ENCODE data around the gene ENTHD1.
A peak's percentile ranks its signal among the peaks of the same experiment; 100 is the strongest.
"Not testable (repeated sequence)": the region's sequence is repeated elsewhere in the genome, so short reads cannot be mapped to it uniquely, and the experiment has no call there.

ENTHD1 gene

GRCh38 chr22:39776295-39777009 is 117.1 kb downstream of the ENTHD1 start:
- no peak for DNase-seq

- peak; percentile 34 for DNase-seq
Measured at GRCh38 chr22:39773976-39774539, 119.5 kb downstream of the ENTHD1 start.

- no peak for DNase-seq
Measured at GRCh38 chr22:39773503-39773902, 120.1 kb downstream of the ENTHD1 start.

- no peak for DNase-seq
Measured at GRCh38 chr22:39771486-39771885, 122.1 kb downstream of the ENTHD1 start.

DNA sequence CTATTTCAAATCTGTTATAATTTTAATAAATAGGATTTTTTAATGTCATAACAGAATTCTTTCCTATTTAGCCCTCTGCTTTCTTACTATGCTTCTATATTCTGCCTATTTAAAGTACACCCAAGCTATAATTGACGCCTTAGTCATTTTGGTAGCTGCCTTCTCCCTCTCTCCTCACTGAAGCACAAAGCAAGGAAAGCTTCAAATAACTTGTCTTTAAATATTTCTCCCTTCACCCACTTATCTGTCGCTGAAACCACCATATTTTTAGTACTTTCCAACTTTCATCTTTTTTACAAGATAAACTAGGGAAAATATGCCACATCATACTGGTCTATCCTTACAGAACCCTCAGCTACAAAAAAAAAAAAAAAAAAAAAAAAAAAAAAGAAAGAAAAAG is 127.9 kb downstream of the ENTHD1 start:
- no peak for DNase-seq

DNA sequence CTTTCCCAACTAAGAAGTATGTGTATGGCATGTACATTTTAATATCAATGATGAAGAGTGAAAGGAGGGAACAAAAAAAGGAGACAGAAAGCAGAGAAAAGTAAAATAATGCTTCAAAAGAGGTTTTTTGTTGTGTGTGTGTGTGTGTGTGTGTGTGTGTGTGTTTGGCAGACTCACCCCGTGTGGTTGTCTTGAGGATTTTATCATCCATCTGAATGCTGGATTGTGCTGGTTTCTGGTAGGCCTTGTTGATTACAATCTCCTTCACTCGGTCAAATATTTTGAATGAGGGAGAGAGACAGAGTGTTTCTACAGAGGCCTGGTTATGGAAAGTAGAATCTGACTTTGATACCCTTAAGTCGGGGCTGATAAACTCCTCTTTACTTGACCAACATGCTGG is 128.5 kb downstream of the ENTHD1 start:
- DNase-seq, result no peak

DNA sequence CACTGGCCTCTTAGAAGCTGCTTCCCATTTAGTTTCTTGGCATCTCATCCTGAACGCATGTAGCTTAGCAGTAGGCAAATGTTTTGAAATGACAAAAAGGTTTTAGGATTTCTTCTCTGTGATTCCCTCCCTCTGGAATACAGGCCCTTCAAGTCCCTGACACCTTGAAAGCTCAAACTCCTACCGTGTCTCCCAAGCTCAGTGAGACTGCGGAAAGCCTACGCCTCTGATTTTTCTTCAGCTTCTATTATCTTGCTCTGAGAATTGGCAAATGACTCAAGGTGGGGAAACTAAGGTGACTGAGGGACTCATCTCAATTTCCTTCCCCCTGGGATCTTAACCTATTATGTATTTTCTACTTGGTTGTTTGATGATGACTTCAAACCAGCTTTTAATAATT is 130.3 kb downstream of the ENTHD1 start:
- no peak for DNase-seq

DNA sequence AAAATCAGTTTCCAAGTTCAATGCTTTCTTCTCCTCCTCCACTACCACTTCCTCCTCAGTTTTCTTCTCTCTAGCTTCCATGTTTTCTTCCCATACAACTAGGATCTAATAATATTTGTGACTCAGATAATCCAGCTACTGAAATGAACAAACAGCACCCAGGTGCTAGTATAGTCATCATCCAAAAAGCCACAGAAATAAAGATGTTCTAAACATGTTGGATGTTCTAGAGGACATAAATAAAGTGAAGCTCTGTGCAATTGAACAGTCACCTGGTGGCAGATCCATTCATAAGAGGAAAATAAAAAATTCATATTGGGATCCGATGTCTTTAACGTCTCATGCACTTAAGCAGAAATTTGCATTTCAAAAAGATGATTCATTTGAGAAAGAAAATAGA is 142.8 kb downstream of the ENTHD1 start:
- DNase-seq, result no peak

GRCh38 chr22:39748877-39749276 is 144.7 kb downstream of the ENTHD1 start:
- no peak for DNase-seq

DNA sequence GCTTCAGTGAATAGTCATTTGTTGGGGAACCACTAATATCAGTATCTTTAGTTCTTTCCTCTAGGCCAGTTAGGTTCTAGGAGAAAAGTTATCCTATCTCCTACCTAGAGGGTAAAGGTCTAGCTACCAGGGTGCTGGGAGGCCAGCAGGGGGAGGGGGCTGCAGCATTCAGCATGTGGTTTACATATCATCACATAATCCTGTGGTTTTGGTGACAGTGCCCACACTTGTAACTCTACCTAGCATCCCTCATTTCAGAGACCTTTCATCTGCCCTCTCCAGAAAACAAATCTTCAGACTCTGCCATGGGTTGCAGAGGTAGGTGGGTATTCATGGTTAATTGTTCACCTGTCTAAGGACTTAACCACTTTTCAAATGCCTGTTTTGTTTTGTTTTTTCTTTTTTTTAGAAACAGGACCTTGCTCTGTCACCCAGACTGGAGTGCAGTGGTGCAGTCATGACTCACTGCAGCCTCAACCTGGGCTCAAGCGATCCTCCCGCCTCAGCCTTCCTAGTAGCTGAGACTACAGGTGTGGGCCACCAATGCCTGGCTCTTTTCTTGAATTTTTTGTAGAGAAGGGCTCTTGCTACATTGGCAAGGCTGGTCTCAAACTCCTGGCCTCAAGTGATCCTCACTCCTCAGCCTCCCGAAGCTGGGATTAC is 146.8 kb downstream of the ENTHD1 start:
- DNase-seq, result peak; percentile 6

GRCh38 chr22:39745789-39746188 is 147.8 kb downstream of the ENTHD1 start:
- DNase-seq, result no peak

GRCh38 chr22:39744353-39744752 is 149.2 kb downstream of the ENTHD1 start:
- DNase-seq, result no peak

GRCh38 chr22:39743935-39744334 is 149.6 kb downstream of the ENTHD1 start:
- DNase-seq, result no peak

- no peak for DNase-seq
Measured at GRCh38 chr22:39739338-39740027, 154.1 kb downstream of the ENTHD1 start.

DNA sequence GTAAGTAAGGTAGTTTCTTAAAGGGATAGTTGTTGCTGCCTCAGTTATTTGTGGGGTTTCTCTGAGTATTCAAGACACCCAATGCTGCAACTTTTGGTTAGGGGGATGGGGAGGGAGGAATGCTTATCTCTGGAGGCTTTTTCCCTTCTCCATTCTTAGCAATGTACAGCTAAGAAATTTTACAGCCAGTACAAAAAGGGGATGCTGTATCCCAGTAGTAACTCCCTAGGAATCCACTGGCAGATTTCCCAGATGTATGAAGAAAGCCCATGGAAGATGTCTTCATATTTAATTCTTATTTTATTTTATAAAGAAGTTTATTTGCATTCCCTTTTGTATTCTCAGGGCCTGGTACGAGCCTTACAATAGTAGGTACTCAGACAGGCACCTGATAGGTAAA is 154.8 kb downstream of the ENTHD1 start:
- DNase-seq, result no peak

DNA sequence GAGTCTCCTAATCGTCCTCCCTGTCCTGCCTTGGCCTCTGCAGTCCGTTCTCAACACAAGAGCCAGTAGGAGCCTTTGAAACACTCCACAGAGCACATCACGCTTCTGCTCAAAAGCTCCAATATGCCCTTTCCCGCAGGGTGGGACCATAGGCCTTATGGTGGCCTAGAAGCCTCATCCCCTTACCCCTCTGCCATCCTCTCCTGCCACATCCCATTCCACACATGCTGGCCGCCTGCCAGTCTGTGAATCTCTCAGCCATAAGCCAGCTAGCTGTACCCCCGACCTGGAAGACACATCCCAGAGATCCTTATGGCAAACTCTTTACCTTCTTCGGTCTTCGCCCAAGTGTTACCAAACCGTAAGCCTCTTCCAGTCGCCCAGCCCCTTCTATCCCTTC is 157.8 kb downstream of the ENTHD1 start:
- no peak for DNase-seq

DNA sequence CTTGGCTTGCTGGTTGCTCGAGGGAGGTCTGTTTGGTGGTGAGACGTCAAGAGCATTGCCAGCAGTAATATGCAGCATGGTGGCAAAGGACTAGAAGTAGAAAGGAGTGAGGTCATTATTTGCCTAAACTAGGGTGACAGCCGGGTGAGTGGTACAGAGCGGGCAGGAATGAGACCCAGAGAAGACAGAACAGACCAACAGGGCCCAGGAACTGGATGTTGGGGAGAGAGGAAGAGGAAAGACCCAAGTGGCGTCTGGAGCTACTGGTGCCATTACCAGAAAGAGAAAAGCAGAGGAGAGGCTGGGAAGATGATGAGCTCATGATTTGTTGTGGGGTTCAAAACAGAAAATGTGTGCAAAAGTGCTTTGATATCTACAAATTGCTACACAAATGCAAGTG is 158.7 kb downstream of the ENTHD1 start:
- DNase-seq, result no peak

DNA sequence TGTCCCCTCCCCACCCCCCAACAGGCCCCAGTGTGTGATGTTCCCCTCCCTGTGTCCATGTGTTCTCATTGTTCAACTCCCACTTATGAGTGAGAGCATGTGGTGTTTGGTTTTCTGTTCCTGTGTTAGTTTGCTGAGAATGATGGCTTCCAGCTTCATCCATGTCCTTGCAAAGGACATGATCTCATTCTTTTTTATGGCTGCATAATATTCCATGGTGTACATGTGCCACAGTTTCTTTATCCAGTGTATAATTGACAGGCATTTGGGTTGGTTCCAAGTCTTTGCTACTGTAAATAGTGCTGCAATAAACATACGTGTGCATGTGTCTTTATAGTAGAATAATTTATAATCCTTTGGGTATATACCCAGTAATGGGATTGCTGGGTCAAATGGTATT is 159.5 kb downstream of the ENTHD1 start:
- not testable (repeated sequence) for DNase-seq

DNA sequence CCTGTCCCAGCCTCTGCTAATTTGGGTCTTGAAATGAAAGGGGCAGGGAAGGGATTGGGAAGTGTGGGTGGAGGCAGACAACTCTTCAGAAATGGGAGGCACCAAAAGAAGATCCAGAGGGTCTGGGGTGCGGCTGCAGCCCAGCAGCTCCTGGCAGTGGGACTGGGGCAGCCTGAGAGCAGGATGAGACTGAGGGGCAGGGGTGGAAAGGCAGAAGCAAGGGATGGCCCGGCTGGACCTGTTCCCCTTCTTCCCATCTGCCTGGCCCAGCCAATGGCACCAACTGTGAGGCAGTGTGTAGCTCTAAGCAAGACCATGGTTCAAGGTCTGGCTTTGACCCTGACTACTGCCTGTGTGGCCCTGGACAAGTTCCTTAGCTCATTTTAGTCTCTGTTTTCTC is 160.4 kb downstream of the ENTHD1 start:
- DNase-seq, result no peak

DNA sequence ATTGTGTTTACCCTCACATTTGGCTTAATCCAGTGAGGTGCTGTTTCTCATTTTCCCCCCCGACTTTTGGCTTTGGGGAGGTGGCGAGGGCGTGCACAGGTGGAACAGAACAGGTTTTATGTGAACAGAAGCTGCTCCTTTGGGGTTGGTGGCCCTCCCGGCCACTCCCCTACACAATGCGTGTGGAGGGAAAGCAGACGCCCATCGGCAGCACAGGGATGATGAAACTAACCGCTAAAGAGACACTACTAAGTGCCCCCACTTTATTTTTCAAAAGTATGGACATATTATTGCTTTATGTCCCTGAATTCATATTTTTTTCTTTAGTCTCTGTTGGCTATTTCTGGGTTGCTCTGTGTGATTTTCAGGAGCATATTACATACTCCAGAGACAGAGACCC is 160.9 kb downstream of the ENTHD1 start:
- no peak for DNase-seq

DNA sequence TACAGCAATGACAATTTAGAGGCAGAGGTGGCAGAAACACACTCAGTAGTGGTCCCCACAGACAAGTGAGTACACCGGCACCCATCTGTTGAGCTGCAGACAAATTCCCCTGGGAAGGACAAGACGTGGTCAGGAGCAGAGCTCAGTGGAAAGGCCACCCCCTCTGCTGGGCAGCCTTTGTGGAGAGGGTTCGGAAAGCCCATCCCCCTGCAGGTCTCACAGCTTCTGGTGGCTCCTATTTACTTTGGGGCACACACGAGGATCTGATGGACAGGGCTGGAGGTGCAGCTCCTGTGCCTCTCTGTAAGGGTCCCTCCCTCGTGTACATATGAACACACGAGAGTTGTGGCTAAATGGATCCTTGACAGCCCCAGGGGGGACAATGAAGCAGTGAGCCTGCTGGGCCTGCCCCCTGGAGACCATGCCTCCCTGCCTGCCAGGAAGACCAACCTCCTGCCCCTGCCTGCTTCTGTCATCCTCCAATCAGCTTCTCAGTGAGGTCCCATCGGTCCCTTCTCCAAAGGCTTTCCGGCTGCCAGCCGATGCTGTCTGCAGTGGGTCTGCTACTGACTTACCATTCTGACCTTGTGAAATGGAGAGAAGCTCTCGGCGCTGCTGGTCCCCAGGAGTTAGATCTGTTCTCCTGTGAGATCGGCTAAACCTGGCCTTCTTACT is 161.5 kb downstream of the ENTHD1 start:
- DNase-seq, result no peak

GRCh38 chr22:39731481-39731880 is 162.1 kb downstream of the ENTHD1 start:
- no peak for DNase-seq

Data from CD4-positive, alpha-beta T cell treated with Interleukin-4 for 4 hours (primary cell).